B cell (primary cell): ENCODE measurements around the gene LRRC8B. TPM values are rescaled to one million over a fixed set of nuclear protein-coding genes. Genes with fewer than 3 reads are reported as not detected.

Experiments
- ATAC-seq: fragments of 200-7000 bp; cut with Tn5 transposase; one replicate; pipeline ENCODE4 v1.10.0; 2021; ENCODE audit warnings: low read depth, mild to moderate bottlenecking, moderate number of reproducible peaks, moderate library complexity
- CTCF ChIA-PET: fragments of 350-600 bp; sonication (Branson Sonifier 250); formaldehyde crosslinking; loops from one replicate; lab custom pipeline; 2021; ENCODE audit warnings: antibody characterized with exemption, inconsistent platforms; lab: Charles Lee
- POLR2A ChIA-PET: fragments of 350-600 bp; sonication (Branson Sonifier 250); formaldehyde crosslinking; loops from one replicate; lab custom pipeline; 2021; ENCODE audit warnings: antibody characterized with exemption; lab: Charles Lee
- DNase-seq: peaks from one replicate; pipeline ENCODE4 v3.0.0; 2013
- H2AFZ ChIP-seq: 2 replicates; pipeline ENCODE4 v1.6.1; 2012; ENCODE audit warnings: mild to moderate bottlenecking, low read depth, low read length; ENCODE audit not compliant: insufficient read depth, poor library complexity, severe bottlenecking
- H3K27ac ChIP-seq, 2 donors: 1 replicate in 1 of 2; 2 replicates in 1 of 2; pipeline ENCODE4 v1.5.1; 2012 to 2013; ENCODE audit warnings: low read length in 2 of 2, mild to moderate bottlenecking in 2 of 2, moderate library complexity in 1 of 2
- H3K27me3 ChIP-seq, 4 experiments: fragments of 200-600 bp in 1 of 4; sonication (generic) in 1 of 4; replicated peaks in 1 of 4; 1 replicate in 2 of 4; 2 replicates in 2 of 4; pipeline versions ENCODE4 v1.6.1 to v1.7.0; 2013 to 2016; ENCODE audit warnings: low read length in 3 of 4, mild to moderate bottlenecking in 2 of 4, mixed read lengths in 1 of 4, moderate library complexity in 1 of 4; ENCODE audit not compliant: insufficient read depth in 4 of 4, control insufficient read depth in 3 of 4; ENCODE audit errors: control extremely low read depth in 1 of 4
- H3K36me3 ChIP-seq, 2 experiments: replicated peaks in 1 of 2; 1 replicate in 1 of 2; 2 replicates in 1 of 2; pipeline versions ENCODE4 v1.6.1 to v1.7.1; 2013; ENCODE audit warnings: low read length in 1 of 2; ENCODE audit not compliant: insufficient read depth in 2 of 2, control insufficient read depth in 1 of 2; ENCODE audit errors: control extremely low read depth in 1 of 2, extremely low read depth in 1 of 2
- H3K4me1 ChIP-seq, 2 donors: fragments of 200-600 bp in 1 of 2; sonication (generic) in 1 of 2; 1 replicate in 1 of 2; 2 replicates in 1 of 2; pipeline versions ENCODE4 v1.5.1 to v1.6.1; 2013 to 2017; ENCODE audit warnings: low read length in 2 of 2; ENCODE audit not compliant: control insufficient read depth in 2 of 2, insufficient read depth in 2 of 2
- H3K4me2 ChIP-seq: replicated peaks from 2 replicates; pipeline ENCODE3; 2012; ENCODE audit warnings: mild to moderate bottlenecking, low read depth, low read length; ENCODE audit not compliant: poor library complexity, severe bottlenecking
- H3K4me3 ChIP-seq, 5 experiments: fragments of 200-600 bp in 1 of 5; sonication (generic) in 1 of 5; 1 replicate in 3 of 5; 2 replicates in 2 of 5; pipeline versions ENCODE4 v1.5.1 to v1.7.0; 2011 to 2016; ENCODE audit warnings: low read length in 4 of 5, mild to moderate bottlenecking in 4 of 5, low read depth in 2 of 5, control low read depth in 1 of 5, moderate library complexity in 1 of 5; ENCODE audit not compliant: insufficient read depth in 1 of 5; ENCODE audit errors: control extremely low read depth in 1 of 5, extremely low read depth in 1 of 5
- H3K79me2 ChIP-seq: fragments of 200-600 bp; sonication (generic); one replicate; pipeline ENCODE4 v1.6.0; 2016; ENCODE audit warnings: low read length; ENCODE audit not compliant: control insufficient read depth, insufficient read depth
- H3K9ac ChIP-seq: fragments of 200-600 bp; sonication (generic); 2 replicates; pipeline ENCODE4 v1.6.1; 2017; ENCODE audit warnings: mild to moderate bottlenecking, low read length, moderate library complexity
- H3K9me3 ChIP-seq, 3 donors: one replicate each; pipeline versions ENCODE4 v1.6.1 to v1.7.1; 2013; ENCODE audit warnings: low read length in 2 of 3; ENCODE audit not compliant: control insufficient read depth in 2 of 3, insufficient read depth in 1 of 3; ENCODE audit errors: control extremely low read depth in 1 of 3
- H4K20me1 ChIP-seq: 2 replicates; pipeline ENCODE4 v1.6.0; 2012; ENCODE audit warnings: mild to moderate bottlenecking, low read length; ENCODE audit not compliant: insufficient read depth, control insufficient read depth, poor library complexity, severe bottlenecking
- H3K27ac Mint-ChIP-seq: one replicate; pipeline ENCODE4 v1.8.0; 2021; ENCODE audit warnings: mixed read lengths
- H3K27me3 Mint-ChIP-seq: one replicate; pipeline ENCODE4 v1.8.0; 2021; ENCODE audit warnings: mixed read lengths
- H3K4me1 Mint-ChIP-seq: one replicate; pipeline ENCODE4 v1.8.0; 2021; ENCODE audit warnings: mixed read lengths
- H3K4me3 Mint-ChIP-seq: one replicate; pipeline ENCODE4 v1.8.0; 2021; ENCODE audit warnings: mixed read lengths
- H3K9me3 Mint-ChIP-seq: one replicate; pipeline ENCODE4 v1.8.0; 2022; ENCODE audit warnings: mixed read lengths; ENCODE audit not compliant: insufficient read depth
- CTCF ChIP-seq: fragments of 200-600 bp; IDR thresholded peaks from one replicate; pipeline ENCODE4 v1.8.0; 2022; ENCODE audit warnings: antibody characterized with exemption, mild to moderate bottlenecking
- EZH2 ChIP-seq: IDR thresholded peaks from 2 replicates; pipeline ENCODE4 v1.6.1; 2012; ENCODE audit warnings: borderline replicate concordance, low read depth, mild to moderate bottlenecking, moderate library complexity, low read length; ENCODE audit not compliant: insufficient read depth, poor library complexity, severe bottlenecking
- WGBS: methylation state at CpG from one replicate; pipeline ENCODE4 v1.1.5; 2013; ENCODE audit warnings: missing lambda C conversion rate; ENCODE audit not compliant: insufficient coverage; 5-methylcytosine and 5-hydroxymethylcytosine counted together
- intact Hi-C: fragments of 100-400 bp; cut with micrococcal nuclease; formaldehyde crosslinking; loops from one replicate; pipeline ENCODE4 v1.10.0; 2022
- polyA plus RNA-seq: library from polyadenylated mRNA; depleted of rRNA; stranded (reverse); fragments of >200 nt; gene quantifications from 2 replicates; pipeline ENCODE4 v1.2.3, GENCODE V29; 2012
- total RNA-seq, 2 donors: library from RNA; stranded (reverse); fragments of 120-200 nt in 1 of 2; gene quantifications; 1 replicate in 1 of 2; 2 replicates in 1 of 2; pipeline versions ENCODE4 v1.2.3 to v1.2.4, GENCODE V29; 2013 to 2022

Gene LRRC8B
- total and polyA plus RNA-seq, 2 donors (not counting 1 experiment from before 2014, with no cell fraction given), result 2.2 to 9.9 TPM

GRCh38 chr1:89633800-89634625 lies 109.4 kb downstream of the LRRC8B start:
- peak overlapping the region; percentile 89 for H3K27ac Mint-ChIP-seq
- H3K4me3 ChIP-seq, result peak overlapping the region; percentile 70 to 95 (median 88)
- H3K9me3 ChIP-seq, result no peaks in the 10 kb centered on the region
- intact Hi-C loops, result loop anchor here (1.0 to 2.0 kb wide), 8 partner anchors 19 to 353 kb away; partner anchors contain the start of gene LRRC8D
- no peaks in the 10 kb centered on the region for H3K36me3 ChIP-seq
- peak overlapping the region; percentile 92 for H3K4me2 ChIP-seq
- H3K79me2 ChIP-seq, result peaks cover 57% of the 10 kb centered on the region
- peaks cover 45% of the 10 kb centered on the region for H3K4me1 Mint-ChIP-seq
- DNase-seq (no peak), ATAC-seq (no peak)
- peak overlapping the region; percentile 95 for H2AFZ ChIP-seq
- H3K4me1 ChIP-seq, result peaks cover 15 to 23% of the 10 kb centered on the region in 2 donors
- no peaks in the 10 kb centered on the region for H3K27me3 Mint-ChIP-seq
- H4K20me1 ChIP-seq, result no peaks in the 10 kb centered on the region
- TF ChIP-seq EZH2 (no peak), CTCF (no peak)
- ChIA-PET POLR2A (interaction anchor here (1.1 to 1.6 kb wide), 2 partner anchors 85 to 129 kb away, joined by 4 to 6 read pairs; no protein-coding TSS in a partner anchor), CTCF (interaction anchor here (0.6 to 17.1 kb wide), 6 partner anchors 10 to 137 kb away, joined by 3 to 334 read pairs (median 3); no protein-coding TSS in a partner anchor)
- no peaks in the 10 kb centered on the region for H3K9me3 Mint-ChIP-seq
- H3K27me3 ChIP-seq, result no peaks in the 10 kb centered on the region
- WGBS, result 4% methylated on average over 17 of the region's 32 CpGs
- peak overlapping the region; percentile 97 for H3K4me3 Mint-ChIP-seq
- H3K27ac ChIP-seq, result peak overlapping the region in 1 of 2 donors; percentile 88
- peak overlapping the region; percentile 94 for H3K9ac ChIP-seq
